Endothelial cell of umbilical vein (primary cell): ENCODE results near the gene ELL2. TPM values are rescaled to one million over a fixed set of nuclear protein-coding genes. Genes with fewer than 3 reads are reported as not detected.
A peak's percentile ranks its signal among the peaks of the same experiment; 100 is the strongest.

Source experiments
- BruUV-seq: library from RNA; stranded (reverse); fragments of 400-500 nt; replicated peaks from 2 replicates; lab custom pipeline; 2021; lab: Mats Ljungman, UMichigan
- CTCF ChIA-PET: fragments of 300-600, 350-600 bp; sonication (Branson Sonifier 250); formaldehyde crosslinking; loops from one replicate; lab custom pipeline; 2021; ENCODE audit warnings: antibody characterized with exemption, inconsistent platforms; lab: Charles Lee
- POLR2A ChIA-PET: fragments of 300-600, 350-600 bp; sonication (Branson Sonifier 250); formaldehyde crosslinking; loops from one replicate; lab custom pipeline; 2021; ENCODE audit warnings: antibody characterized with exemption, inconsistent platforms; lab: Charles Lee
- DNase-seq: peaks from one replicate; pipeline ENCODE4 v3.0.0-alpha.2; 2011; ENCODE audit warnings: low read depth, low spot score
- FAIRE-seq: peaks from 2 replicates; lab custom pipeline; 2011; peaks lifted over from hg19 to GRCh38; lab: Jason Lieb, UNC
- H2AFZ ChIP-seq: 2 replicates; pipeline ENCODE4 v1.6.0; 2012; ENCODE audit warnings: low read depth, low read length, control low read depth, inconsistent platforms
- H3K27ac ChIP-seq: 2 replicates; pipeline ENCODE4 v1.5.1; 2011; ENCODE audit warnings: low read depth, mild to moderate bottlenecking, control low read depth, low read length, moderate library complexity; ENCODE audit not compliant: insufficient read depth
- H3K27me3 ChIP-seq, 2 experiments: 2 replicates each; pipeline versions ENCODE4 v1.6.0 to v1.6.1; 2011; ENCODE audit warnings: low read length in 2 of 2, mixed read lengths in 1 of 2; ENCODE audit not compliant: control insufficient read depth in 2 of 2, insufficient read depth in 2 of 2
- H3K36me3 ChIP-seq, 2 experiments: 2 replicates in 1 of 2; 3 replicates in 1 of 2; pipeline ENCODE4 v1.5.1; 2011; ENCODE audit warnings: low read length in 2 of 2, mild to moderate bottlenecking in 1 of 2, moderate library complexity in 1 of 2; ENCODE audit not compliant: control insufficient read depth in 2 of 2, insufficient read depth in 2 of 2; ENCODE audit errors: extremely low read depth in 1 of 2
- H3K4me1 ChIP-seq: 3 replicates; pipeline ENCODE4 v1.5.1; 2011; ENCODE audit warnings: mild to moderate bottlenecking, low read length; ENCODE audit not compliant: control insufficient read depth, insufficient read depth; ENCODE audit errors: extremely low read depth
- H3K4me2 ChIP-seq: 2 replicates; pipeline ENCODE4 v1.6.1; 2011; ENCODE audit warnings: low read length, control low read depth, mixed read lengths; ENCODE audit not compliant: insufficient read depth
- H3K4me3 ChIP-seq, 3 experiments: fragments of 200-600 bp in 1 of 3; sonication (generic), shearing (Covaris generic) in 1 of 3; replicated peaks in 1 of 3; 2 replicates each; pipeline ENCODE4 v1.5.1; 2011 to 2016; ENCODE audit warnings: control low read depth in 3 of 3, low read length in 3 of 3, mild to moderate bottlenecking in 2 of 3, inconsistent platforms in 1 of 3, low read depth in 1 of 3, moderate library complexity in 1 of 3; ENCODE audit not compliant: insufficient read depth in 1 of 3
- H3K79me2 ChIP-seq: 2 replicates; pipeline ENCODE4 v1.6.0; 2012; ENCODE audit warnings: low read length, inconsistent platforms; ENCODE audit not compliant: control insufficient read depth, insufficient read depth
- H3K9ac ChIP-seq: replicated peaks from 2 replicates; pipeline ENCODE3; 2011; ENCODE audit warnings: low read length, control low read depth; ENCODE audit not compliant: insufficient read depth; ENCODE audit errors: extremely low read depth
- H3K9me1 ChIP-seq: replicated peaks from 3 replicates; pipeline ENCODE4 v1.6.0; 2011; ENCODE audit warnings: mild to moderate bottlenecking, low read length; ENCODE audit not compliant: control insufficient read depth, insufficient read depth; ENCODE audit errors: extremely low read depth
- H3K9me3 ChIP-seq: replicated peaks from 2 replicates; pipeline ENCODE4 v1.5.1; 2012; ENCODE audit warnings: low read length, inconsistent platforms; ENCODE audit not compliant: control insufficient read depth, insufficient read depth
- H4K20me1 ChIP-seq: replicated peaks from 2 replicates; pipeline ENCODE3; 2011; ENCODE audit warnings: mild to moderate bottlenecking, low read length; ENCODE audit not compliant: control insufficient read depth, insufficient read depth; ENCODE audit errors: extremely low read depth
- EZH2 ChIP-seq: IDR thresholded peaks from 2 replicates; pipeline ENCODE4 v1.6.1; 2012; ENCODE audit warnings: borderline replicate concordance, low read depth, mild to moderate bottlenecking, moderate library complexity, low read length, inconsistent platforms; ENCODE audit not compliant: severe bottlenecking
- FOS ChIP-seq: IDR thresholded peaks from 2 replicates; pipeline ENCODE4 v1.6.1; 2011; ENCODE audit warnings: mild to moderate bottlenecking, low read length, moderate library complexity, borderline replicate concordance; ENCODE audit not compliant: insufficient read depth
- GATA2 ChIP-seq: IDR thresholded peaks from 2 replicates; pipeline ENCODE4 v1.7.0; 2011; ENCODE audit warnings: low read depth, mild to moderate bottlenecking, moderate library complexity, mixed read lengths, low read length; ENCODE audit not compliant: insufficient read length, insufficient read depth
- JUN ChIP-seq: IDR thresholded peaks from 2 replicates; pipeline ENCODE4 v1.6.1; 2011; ENCODE audit warnings: borderline replicate concordance, low read depth; ENCODE audit not compliant: insufficient read length, insufficient read depth
- MYC ChIP-seq: IDR thresholded peaks from one replicate; pipeline ENCODE4 v1.6.1; 2011; ENCODE audit warnings: mild to moderate bottlenecking, low read depth, low read length
- POLR2A ChIP-seq: IDR thresholded peaks from 2 replicates; pipeline ENCODE4 v1.6.1; 2012; ENCODE audit warnings: low read depth, mild to moderate bottlenecking, control low read depth, low read length
- POLR2AphosphoS5 ChIP-seq: IDR thresholded peaks from 2 replicates; pipeline ENCODE4 v1.6.1; 2012; ENCODE audit warnings: low read depth, mild to moderate bottlenecking, control low read depth, low read length, moderate library complexity; ENCODE audit not compliant: insufficient read depth
- dilution Hi-C: fragments of 300-500 bp; cut with MboI; formaldehyde crosslinking; loops from one replicate; pipeline ENCODE4 v1.15.0; 2019; ENCODE audit warnings: low sequenced_read_pairs; ENCODE audit not compliant: extremely low pct_ligation_motif_present
- intact Hi-C: fragments of 100-400 bp; cut with micrococcal nuclease; formaldehyde crosslinking; loops from one replicate; pipeline ENCODE4 v1.10.0; 2022
- polyA plus RNA-seq, 4 experiments: library from polyadenylated mRNA; depleted of rRNA in 3 of 4; stranded (reverse) in 3 of 4; unstranded in 1 of 4; fragments of >200 nt; gene quantifications; 2 replicates each; pipeline versions ENCODE4 v1.2.1 to v1.2.3, GENCODE V29; 2011 to 2012; ENCODE audit warnings: missing spikeins in 1 of 4
- total RNA-seq: library from RNA; stranded (reverse); gene quantifications from 2 replicates; pipeline ENCODE4 v1.2.3, GENCODE V29; 2021
- TF ChIP-seq, protein P1 (sequence below), 2 donors: IDR thresholded peaks; 1 replicate in 1 of 2; 2 replicates in 1 of 2; pipeline ENCODE4 v1.5.1; 2011; ENCODE audit warnings: low read length in 2 of 2, mild to moderate bottlenecking in 2 of 2, moderate library complexity in 2 of 2, control low read depth in 1 of 2, inconsistent platforms in 1 of 2, low read depth in 1 of 2; ENCODE audit not compliant: insufficient read depth in 1 of 2; ENCODE audit errors: extremely low read depth in 1 of 2
- TF ChIP-seq, protein P2 (sequence below): IDR thresholded peaks from 2 replicates; pipeline ENCODE4 v1.6.1; 2011; ENCODE audit not compliant: insufficient read depth, insufficient read length

The ELL2 gene
- total and polyA plus RNA-seq, 2 donors (not counting 3 experiments of a cell fraction or from before 2014, with no cell fraction given) = 6.8 to 26.0 TPM

DNA sequence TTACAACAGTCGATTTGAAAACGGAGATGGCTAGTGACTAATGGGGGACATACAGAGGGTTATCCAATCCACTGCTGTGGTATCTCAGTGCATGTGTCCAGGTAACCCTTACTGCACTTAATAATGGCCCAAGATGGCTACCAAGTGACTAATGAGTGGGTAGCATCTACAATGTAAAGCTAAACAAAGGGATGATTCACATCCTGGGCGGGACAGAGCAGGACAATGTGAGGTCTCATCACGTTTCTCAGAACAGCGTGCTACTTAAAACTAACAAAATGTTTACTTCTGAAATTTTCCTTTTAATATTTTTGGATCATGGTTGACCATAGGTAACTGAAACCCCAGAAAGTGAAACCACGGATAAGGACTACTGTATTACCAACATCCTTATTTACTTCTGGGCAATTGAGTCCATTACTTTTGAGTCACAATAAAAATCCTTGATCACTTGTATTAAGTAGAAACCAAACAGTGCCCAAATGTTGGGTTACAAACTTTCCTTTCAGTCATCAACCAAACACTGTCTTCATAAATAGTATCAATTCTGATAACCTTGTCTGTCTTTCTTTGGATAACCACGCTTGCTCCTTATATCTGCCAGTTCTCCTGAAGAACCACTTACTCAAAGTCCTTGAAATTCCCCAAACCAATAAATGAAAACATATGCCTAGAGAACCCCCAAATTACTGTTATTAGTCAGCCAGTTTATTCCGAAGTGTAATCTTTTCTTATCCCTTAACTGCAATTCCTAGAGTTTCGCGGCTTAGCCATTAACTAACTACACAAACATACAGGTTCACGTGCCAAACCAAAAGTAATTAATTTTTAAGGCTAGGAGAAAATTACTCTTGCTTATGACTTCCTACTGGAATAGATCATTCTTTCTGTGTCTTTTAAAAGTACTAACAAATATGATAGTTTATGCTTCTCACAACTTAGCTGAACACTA, 59.7 kb downstream of the ELL2 start:
- H3K4me3 ChIP-seq = no peak overlapping the region
- H3K4me2 ChIP-seq = peak overlapping the region; percentile 48
- H4K20me1 ChIP-seq = no peaks in the 10 kb centered on the region
- H3K36me3 ChIP-seq = no peaks in the 10 kb centered on the region
- FAIRE-seq = peak; percentile 44
- CTCF ChIA-PET = no interaction called here
- dilution Hi-C loops = no loop called here
- DNase-seq = peak; percentile 60
- intact Hi-C loops = loop anchor here (5.0 kb wide), 1 partner anchor 355 kb away; no protein-coding TSS in a partner anchor
- TF ChIP-seq, protein P1, sequence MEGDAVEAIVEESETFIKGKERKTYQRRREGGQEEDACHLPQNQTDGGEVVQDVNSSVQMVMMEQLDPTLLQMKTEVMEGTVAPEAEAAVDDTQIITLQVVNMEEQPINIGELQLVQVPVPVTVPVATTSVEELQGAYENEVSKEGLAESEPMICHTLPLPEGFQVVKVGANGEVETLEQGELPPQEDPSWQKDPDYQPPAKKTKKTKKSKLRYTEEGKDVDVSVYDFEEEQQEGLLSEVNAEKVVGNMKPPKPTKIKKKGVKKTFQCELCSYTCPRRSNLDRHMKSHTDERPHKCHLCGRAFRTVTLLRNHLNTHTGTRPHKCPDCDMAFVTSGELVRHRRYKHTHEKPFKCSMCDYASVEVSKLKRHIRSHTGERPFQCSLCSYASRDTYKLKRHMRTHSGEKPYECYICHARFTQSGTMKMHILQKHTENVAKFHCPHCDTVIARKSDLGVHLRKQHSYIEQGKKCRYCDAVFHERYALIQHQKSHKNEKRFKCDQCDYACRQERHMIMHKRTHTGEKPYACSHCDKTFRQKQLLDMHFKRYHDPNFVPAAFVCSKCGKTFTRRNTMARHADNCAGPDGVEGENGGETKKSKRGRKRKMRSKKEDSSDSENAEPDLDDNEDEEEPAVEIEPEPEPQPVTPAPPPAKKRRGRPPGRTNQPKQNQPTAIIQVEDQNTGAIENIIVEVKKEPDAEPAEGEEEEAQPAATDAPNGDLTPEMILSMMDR (IDR thresholded peaks at IDR 0.05; ENCODE audit: extremely low read depth in 1 of 2, insufficient read depth in 1 of 2, low read depth in 1 of 2, low read length in 2 of 2) = no peak
- no peak for TF ChIP-seq EZH2
- TF ChIP-seq POLR2A = no peak
- TF ChIP-seq FOS = peak; percentile 44
- TF ChIP-seq POLR2AphosphoS5 = no peak
- no peak for TF ChIP-seq MYC
- peak; percentile 47 for TF ChIP-seq JUN
- TF ChIP-seq, protein P2, sequence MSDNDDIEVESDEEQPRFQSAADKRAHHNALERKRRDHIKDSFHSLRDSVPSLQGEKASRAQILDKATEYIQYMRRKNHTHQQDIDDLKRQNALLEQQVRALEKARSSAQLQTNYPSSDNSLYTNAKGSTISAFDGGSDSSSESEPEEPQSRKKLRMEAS = no peak
- TF ChIP-seq GATA2 = no peak
- H2AFZ ChIP-seq = peak overlapping the region; percentile 65
- POLR2A ChIA-PET = no interaction called here
- peaks cover 8% of the 10 kb centered on the region for H3K4me1 ChIP-seq
- H3K27ac ChIP-seq = peak overlapping the region; percentile 53
- H3K9me3 ChIP-seq = no peaks in the 10 kb centered on the region
- BruUV-seq = no TSS peak
- H3K27me3 ChIP-seq = no peaks in the 10 kb centered on the region
- H3K9me1 ChIP-seq = no peaks in the 10 kb centered on the region
- H3K9ac ChIP-seq = no peak overlapping the region
- no peaks in the 10 kb centered on the region for H3K79me2 ChIP-seq
